ENCODE results near the gene BRMS1L. TPM values are rescaled to one million over a fixed set of nuclear protein-coding genes. Genes with fewer than 3 reads are reported as not detected.

Gene BRMS1L
- total and polyA plus RNA-seq, 10 of the 15 experiments (the other 5 are each of a cell fraction or from before 2014, with no cell fraction given): 5.3 to 26.7 (median 8.3) TPM

DNA sequence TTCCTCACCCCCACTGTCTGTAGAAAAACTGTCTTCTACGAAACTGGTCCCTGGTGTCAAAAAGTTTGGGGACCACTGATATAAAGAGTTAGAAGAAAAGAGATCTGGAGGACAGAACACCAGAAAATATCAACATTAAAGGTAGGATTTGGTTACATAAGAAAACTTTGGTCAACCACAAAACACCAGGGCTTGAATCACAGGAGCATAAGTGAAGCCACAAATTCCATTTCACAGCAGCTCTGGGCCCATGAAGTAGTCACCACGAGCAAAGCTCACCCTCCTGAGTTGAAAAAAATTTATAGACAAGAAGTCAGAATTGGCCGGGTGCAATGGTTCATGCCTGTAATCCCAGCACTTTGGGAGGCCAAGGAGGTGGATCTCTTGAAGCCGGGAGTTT, 36.5 kb upstream of the BRMS1L start (continued):
- TF ChIP-seq KDM1A (IDR thresholded peaks at IDR 0.05; ENCODE audit: borderline replicate concordance): no peak
- TF ChIP-seq NFYA (IDR thresholded peaks at IDR 0.05; ENCODE audit: borderline replicate concordance, low read depth, low read length): no peak
- no peak for TF ChIP-seq RUNX3 (IDR thresholded peaks at IDR 0.05; ENCODE audit: low read length)
- TF ChIP-seq SUPT20H (IDR thresholded peaks at IDR 0.05; ENCODE audit: borderline replicate concordance, control insufficient read depth, low read depth, low read length): no peak
- TF ChIP-seq SMARCA5 (IDR thresholded peaks at IDR 0.05): no peak
- TF ChIP-seq, protein P1, sequence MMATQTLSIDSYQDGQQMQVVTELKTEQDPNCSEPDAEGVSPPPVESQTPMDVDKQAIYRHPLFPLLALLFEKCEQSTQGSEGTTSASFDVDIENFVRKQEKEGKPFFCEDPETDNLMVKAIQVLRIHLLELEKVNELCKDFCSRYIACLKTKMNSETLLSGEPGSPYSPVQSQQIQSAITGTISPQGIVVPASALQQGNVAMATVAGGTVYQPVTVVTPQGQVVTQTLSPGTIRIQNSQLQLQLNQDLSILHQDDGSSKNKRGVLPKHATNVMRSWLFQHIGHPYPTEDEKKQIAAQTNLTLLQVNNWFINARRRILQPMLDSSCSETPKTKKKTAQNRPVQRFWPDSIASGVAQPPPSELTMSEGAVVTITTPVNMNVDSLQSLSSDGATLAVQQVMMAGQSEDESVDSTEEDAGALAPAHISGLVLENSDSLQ (IDR thresholded peaks at IDR 0.05): no peak
- TF ChIP-seq, protein P2, sequence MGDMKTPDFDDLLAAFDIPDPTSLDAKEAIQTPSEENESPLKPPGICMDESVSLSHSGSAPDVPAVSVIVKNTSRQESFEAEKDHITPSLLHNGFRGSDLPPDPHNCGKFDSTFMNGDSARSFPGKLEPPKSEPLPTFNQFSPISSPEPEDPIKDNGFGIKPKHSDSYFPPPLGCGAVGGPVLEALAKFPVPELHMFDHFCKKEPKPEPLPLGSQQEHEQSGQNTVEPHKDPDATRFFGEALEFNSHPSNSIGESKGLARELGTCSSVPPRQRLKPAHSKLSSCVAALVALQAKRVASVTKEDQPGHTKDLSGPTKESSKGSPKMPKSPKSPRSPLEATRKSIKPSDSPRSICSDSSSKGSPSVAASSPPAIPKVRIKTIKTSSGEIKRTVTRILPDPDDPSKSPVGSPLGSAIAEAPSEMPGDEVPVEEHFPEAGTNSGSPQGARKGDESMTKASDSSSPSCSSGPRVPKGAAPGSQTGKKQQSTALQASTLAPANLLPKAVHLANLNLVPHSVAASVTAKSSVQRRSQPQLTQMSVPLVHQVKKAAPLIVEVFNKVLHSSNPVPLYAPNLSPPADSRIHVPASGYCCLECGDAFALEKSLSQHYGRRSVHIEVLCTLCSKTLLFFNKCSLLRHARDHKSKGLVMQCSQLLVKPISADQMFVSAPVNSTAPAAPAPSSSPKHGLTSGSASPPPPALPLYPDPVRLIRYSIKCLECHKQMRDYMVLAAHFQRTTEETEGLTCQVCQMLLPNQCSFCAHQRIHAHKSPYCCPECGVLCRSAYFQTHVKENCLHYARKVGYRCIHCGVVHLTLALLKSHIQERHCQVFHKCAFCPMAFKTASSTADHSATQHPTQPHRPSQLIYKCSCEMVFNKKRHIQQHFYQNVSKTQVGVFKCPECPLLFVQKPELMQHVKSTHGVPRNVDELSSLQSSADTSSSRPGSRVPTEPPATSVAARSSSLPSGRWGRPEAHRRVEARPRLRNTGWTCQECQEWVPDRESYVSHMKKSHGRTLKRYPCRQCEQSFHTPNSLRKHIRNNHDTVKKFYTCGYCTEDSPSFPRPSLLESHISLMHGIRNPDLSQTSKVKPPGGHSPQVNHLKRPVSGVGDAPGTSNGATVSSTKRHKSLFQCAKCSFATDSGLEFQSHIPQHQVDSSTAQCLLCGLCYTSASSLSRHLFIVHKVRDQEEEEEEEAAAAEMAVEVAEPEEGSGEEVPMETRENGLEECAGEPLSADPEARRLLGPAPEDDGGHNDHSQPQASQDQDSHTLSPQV (IDR thresholded peaks at IDR 0.05): no peak
- TF ChIP-seq, protein P3, sequence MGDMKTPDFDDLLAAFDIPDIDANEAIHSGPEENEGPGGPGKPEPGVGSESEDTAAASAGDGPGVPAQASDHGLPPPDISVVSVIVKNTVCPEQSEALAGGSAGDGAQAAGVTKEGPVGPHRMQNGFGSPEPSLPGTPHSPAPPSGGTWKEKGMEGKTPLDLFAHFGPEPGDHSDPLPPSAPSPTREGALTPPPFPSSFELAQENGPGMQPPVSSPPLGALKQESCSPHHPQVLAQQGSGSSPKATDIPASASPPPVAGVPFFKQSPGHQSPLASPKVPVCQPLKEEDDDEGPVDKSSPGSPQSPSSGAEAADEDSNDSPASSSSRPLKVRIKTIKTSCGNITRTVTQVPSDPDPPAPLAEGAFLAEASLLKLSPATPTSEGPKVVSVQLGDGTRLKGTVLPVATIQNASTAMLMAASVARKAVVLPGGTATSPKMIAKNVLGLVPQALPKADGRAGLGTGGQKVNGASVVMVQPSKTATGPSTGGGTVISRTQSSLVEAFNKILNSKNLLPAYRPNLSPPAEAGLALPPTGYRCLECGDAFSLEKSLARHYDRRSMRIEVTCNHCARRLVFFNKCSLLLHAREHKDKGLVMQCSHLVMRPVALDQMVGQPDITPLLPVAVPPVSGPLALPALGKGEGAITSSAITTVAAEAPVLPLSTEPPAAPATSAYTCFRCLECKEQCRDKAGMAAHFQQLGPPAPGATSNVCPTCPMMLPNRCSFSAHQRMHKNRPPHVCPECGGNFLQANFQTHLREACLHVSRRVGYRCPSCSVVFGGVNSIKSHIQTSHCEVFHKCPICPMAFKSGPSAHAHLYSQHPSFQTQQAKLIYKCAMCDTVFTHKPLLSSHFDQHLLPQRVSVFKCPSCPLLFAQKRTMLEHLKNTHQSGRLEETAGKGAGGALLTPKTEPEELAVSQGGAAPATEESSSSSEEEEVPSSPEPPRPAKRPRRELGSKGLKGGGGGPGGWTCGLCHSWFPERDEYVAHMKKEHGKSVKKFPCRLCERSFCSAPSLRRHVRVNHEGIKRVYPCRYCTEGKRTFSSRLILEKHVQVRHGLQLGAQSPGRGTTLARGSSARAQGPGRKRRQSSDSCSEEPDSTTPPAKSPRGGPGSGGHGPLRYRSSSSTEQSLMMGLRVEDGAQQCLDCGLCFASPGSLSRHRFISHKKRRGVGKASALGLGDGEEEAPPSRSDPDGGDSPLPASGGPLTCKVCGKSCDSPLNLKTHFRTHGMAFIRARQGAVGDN (IDR thresholded peaks at IDR 0.05): no peak
- TF ChIP-seq, protein P4, sequence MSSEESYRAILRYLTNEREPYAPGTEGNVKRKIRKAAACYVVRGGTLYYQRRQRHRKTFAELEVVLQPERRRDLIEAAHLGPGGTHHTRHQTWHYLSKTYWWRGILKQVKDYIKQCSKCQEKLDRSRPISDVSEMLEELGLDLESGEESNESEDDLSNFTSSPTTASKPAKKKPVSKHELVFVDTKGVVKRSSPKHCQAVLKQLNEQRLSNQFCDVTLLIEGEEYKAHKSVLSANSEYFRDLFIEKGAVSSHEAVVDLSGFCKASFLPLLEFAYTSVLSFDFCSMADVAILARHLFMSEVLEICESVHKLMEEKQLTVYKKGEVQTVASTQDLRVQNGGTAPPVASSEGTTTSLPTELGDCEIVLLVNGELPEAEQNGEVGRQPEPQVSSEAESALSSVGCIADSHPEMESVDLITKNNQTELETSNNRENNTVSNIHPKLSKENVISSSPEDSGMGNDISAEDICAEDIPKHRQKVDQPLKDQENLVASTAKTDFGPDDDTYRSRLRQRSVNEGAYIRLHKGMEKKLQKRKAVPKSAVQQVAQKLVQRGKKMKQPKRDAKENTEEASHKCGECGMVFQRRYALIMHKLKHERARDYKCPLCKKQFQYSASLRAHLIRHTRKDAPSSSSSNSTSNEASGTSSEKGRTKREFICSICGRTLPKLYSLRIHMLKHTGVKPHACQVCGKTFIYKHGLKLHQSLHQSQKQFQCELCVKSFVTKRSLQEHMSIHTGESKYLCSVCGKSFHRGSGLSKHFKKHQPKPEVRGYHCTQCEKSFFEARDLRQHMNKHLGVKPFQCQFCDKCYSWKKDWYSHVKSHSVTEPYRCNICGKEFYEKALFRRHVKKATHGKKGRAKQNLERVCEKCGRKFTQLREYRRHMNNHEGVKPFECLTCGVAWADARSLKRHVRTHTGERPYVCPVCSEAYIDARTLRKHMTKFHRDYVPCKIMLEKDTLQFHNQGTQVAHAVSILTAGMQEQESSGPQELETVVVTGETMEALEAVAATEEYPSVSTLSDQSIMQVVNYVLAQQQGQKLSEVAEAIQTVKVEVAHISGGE (CRISPR knock-in tag; IDR thresholded peaks at IDR 0.05): no peak
- TF ChIP-seq, protein P5, sequence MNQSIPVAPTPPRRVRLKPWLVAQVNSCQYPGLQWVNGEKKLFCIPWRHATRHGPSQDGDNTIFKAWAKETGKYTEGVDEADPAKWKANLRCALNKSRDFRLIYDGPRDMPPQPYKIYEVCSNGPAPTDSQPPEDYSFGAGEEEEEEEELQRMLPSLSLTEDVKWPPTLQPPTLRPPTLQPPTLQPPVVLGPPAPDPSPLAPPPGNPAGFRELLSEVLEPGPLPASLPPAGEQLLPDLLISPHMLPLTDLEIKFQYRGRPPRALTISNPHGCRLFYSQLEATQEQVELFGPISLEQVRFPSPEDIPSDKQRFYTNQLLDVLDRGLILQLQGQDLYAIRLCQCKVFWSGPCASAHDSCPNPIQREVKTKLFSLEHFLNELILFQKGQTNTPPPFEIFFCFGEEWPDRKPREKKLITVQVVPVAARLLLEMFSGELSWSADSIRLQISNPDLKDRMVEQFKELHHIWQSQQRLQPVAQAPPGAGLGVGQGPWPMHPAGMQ (IDR thresholded peaks at IDR 0.05; ENCODE audit: borderline replicate concordance): no peak
- TF ChIP-seq, protein P6, sequence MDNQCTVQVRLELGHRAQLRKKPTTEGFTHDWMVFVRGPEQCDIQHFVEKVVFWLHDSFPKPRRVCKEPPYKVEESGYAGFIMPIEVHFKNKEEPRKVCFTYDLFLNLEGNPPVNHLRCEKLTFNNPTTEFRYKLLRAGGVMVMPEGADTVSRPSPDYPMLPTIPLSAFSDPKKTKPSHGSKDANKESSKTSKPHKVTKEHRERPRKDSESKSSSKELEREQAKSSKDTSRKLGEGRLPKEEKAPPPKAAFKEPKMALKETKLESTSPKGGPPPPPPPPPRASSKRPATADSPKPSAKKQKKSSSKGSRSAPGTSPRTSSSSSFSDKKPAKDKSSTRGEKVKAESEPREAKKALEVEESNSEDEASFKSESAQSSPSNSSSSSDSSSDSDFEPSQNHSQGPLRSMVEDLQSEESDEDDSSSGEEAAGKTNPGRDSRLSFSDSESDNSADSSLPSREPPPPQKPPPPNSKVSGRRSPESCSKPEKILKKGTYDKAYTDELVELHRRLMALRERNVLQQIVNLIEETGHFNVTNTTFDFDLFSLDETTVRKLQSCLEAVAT (IDR thresholded peaks at IDR 0.05): no peak
- TF ChIP-seq CBFB (IDR thresholded peaks at IDR 0.05; ENCODE audit: low read depth): no peak
